Measurements from ENCODE around the gene CCL25.

The CCL25 gene

GRCh38 chr19:8086849-8087248, 34.3 kb downstream of the CCL25 start:
- no peak for TF ChIP-seq CTCF (conservative IDR thresholded peaks at IDR 0.05; ENCODE audit: low read depth, low read length)
- no peak overlapping the region for H3K4me3 ChIP-seq (ENCODE audit: low read length)
- DNase-seq (ENCODE audit: low read depth) = no peak

- TF ChIP-seq CTCF (conservative IDR thresholded peaks at IDR 0.05; ENCODE audit: low read depth, low read length) = no peak
- no peak for DNase-seq (ENCODE audit: low read depth)
- no peak overlapping the region for H3K4me3 ChIP-seq (ENCODE audit: low read length)
Measured at GRCh38 chr19:8087876-8088275, 35.3 kb downstream of the CCL25 start.

- no peak overlapping the region for H3K4me3 ChIP-seq (ENCODE audit: low read length)
- no peak for TF ChIP-seq CTCF (conservative IDR thresholded peaks at IDR 0.05; ENCODE audit: low read depth, low read length)
- DNase-seq (ENCODE audit: low read depth) = no peak
Measured at GRCh38 chr19:8088752-8089663, 36.4 kb downstream of the CCL25 start.

GRCh38 chr19:8089664-8090601, 37.4 kb downstream of the CCL25 start:
- no peak for TF ChIP-seq CTCF (conservative IDR thresholded peaks at IDR 0.05; ENCODE audit: low read depth, low read length)
- DNase-seq (ENCODE audit: low read depth) = no peak
- H3K4me3 ChIP-seq (ENCODE audit: low read length) = no peak overlapping the region

GRCh38 chr19:8090950-8091349, 38.4 kb downstream of the CCL25 start:
- TF ChIP-seq CTCF (conservative IDR thresholded peaks at IDR 0.05; ENCODE audit: low read depth, low read length) = no peak

GRCh38 chr19:8093740-8094139, 41.2 kb downstream of the CCL25 start:
- no peak for TF ChIP-seq CTCF (conservative IDR thresholded peaks at IDR 0.05; ENCODE audit: low read depth, low read length)
- no peak for DNase-seq (ENCODE audit: low read depth)
- H3K4me3 ChIP-seq (ENCODE audit: low read length) = no peak overlapping the region

More at GRCh38 chr19:8090950-8091349, 38.4 kb downstream of the CCL25 start:
- no peak for DNase-seq (ENCODE audit: low read depth)
- no peak overlapping the region for H3K4me3 ChIP-seq (ENCODE audit: low read length)
